GM19395 (cell line): ENCODE data around the gene ADAMTS17.

Experiments used
- ATAC-seq: cut with Tn5 transposase; IDR thresholded peaks from one replicate; pipeline ENCODE4 v1.9.1; 2021; ENCODE audit warnings: mild to moderate bottlenecking, moderate library complexity; ENCODE audit not compliant: unreplicated experiment

ADAMTS17 gene

GRCh38 chr15:100114571-100114970 is 227.2 kb downstream of the ADAMTS17 start:
- ATAC-seq: no peak

GRCh38 chr15:100114100-100114499 is 227.7 kb downstream of the ADAMTS17 start:
- ATAC-seq: no peak

- no peak for ATAC-seq
These were observed 228.3 kb downstream of the ADAMTS17 start for GRCh38 chr15:100113351-100114080.

- ATAC-seq: no peak
These were observed 229.0 kb downstream of the ADAMTS17 start for GRCh38 chr15:100112636-100113305.

- ATAC-seq: no peak
These were observed 229.7 kb downstream of the ADAMTS17 start for GRCh38 chr15:100112061-100112420.

GRCh38 chr15:100111125-100112060 is 230.4 kb downstream of the ADAMTS17 start:
- ATAC-seq: no peak

GRCh38 chr15:100109486-100110035 is 232.2 kb downstream of the ADAMTS17 start:
- ATAC-seq: no peak

GRCh38 chr15:100108846-100109245 is 232.9 kb downstream of the ADAMTS17 start:
- no peak for ATAC-seq

GRCh38 chr15:100108346-100108745 is 233.4 kb downstream of the ADAMTS17 start:
- ATAC-seq: no peak

- no peak for ATAC-seq
These were observed 234.1 kb downstream of the ADAMTS17 start for GRCh38 chr15:100107606-100108225.

- no peak for ATAC-seq
These were observed 234.6 kb downstream of the ADAMTS17 start for GRCh38 chr15:100107151-100107550.

- no peak for ATAC-seq
These were observed 235.0 kb downstream of the ADAMTS17 start for GRCh38 chr15:100106732-100107131.

- ATAC-seq: no peak
These were observed 236.7 kb downstream of the ADAMTS17 start for GRCh38 chr15:100105101-100105500.

GRCh38 chr15:100104245-100104644 is 237.5 kb downstream of the ADAMTS17 start:
- no peak for ATAC-seq

GRCh38 chr15:100103828-100104227 is 237.9 kb downstream of the ADAMTS17 start:
- no peak for ATAC-seq

GRCh38 chr15:100101426-100102089 is 240.2 kb downstream of the ADAMTS17 start:
- ATAC-seq: no peak

GRCh38 chr15:100100926-100101325 is 240.8 kb downstream of the ADAMTS17 start:
- ATAC-seq: no peak

- no peak for ATAC-seq
These were observed 241.8 kb downstream of the ADAMTS17 start for GRCh38 chr15:100099976-100100375.

GRCh38 chr15:100098705-100099104 is 243.1 kb downstream of the ADAMTS17 start:
- ATAC-seq: no peak
